Skin of body (tissue), 2 donors: Measurements from ENCODE around the gene LYPD6. TPM values are rescaled to one million over a fixed set of nuclear protein-coding genes. Genes with fewer than 3 reads are reported as not detected.
"Not testable (repeated sequence)": the region's sequence is repeated elsewhere in the genome, so short reads cannot be mapped to it uniquely, and the experiment has no call there.

ENCODE experiments used
- DNase-seq: peaks from one replicate; lab custom pipeline; 2025; lab: John Stamatoyannopoulos, UW
- total RNA-seq: library from RNA; depleted of rRNA; stranded (reverse); fragments of >200 nt; gene quantifications from one replicate; pipeline ENCODE4 v1.2.3, GENCODE V29; 2014

The LYPD6 gene
- total RNA-seq, 1 donor from 2014 or later = 5.1 TPM

DNA sequence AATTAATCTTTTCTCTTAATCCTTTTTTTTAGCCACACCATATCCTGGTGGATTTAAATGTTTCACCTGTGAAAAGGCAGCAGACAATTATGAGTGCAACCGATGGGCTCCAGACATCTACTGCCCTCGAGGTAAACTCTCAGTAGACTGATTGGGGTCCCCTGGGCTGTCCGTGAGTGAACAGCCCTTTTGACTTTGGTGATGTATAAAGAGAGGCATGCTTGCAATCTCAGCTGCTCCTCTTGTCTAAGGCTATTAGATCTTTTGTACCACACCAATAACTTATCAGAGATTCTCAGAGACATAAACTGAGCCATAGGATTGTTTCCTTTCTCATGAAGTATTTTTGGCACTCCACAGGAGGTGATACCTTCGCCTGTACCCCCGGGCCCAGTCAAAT lies 118.6 kb downstream of the LYPD6 start:
- no peak for DNase-seq

DNA sequence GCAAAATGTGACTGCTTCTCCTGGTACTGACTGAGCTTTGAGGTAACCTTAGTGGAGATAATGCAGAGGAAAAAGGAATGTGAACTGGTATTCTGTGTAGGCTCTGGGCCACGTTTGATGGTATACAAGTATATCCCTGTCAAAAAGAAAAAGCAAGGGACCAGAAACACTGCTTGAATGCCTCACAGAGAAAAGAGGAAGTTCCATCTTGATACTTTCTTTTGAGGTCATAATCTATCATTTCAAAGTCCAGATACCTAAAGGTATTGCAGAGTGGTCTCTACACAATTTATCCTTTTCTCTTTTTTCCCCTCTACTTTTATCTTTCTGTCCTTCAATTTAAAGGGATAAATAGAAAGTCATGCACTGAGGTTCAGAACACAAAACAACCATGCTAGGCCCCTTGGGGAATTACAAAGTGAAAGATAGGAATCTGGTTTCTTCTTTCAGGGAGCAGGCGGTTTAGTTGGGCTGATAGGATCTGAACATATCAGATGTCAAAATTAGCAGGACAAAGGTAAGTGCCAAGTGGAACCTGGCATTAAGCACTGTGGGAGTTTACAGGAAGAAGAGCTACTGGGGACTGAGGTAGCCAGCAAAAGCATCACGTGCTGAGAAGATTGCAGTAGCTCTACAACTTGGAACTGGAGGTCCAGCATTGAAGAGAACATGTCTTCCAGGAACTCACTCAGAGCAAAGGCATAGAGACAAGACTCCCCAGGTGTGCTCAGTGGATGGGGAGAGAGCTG lies 121.2 kb downstream of the LYPD6 start:
- no peak for DNase-seq

DNA sequence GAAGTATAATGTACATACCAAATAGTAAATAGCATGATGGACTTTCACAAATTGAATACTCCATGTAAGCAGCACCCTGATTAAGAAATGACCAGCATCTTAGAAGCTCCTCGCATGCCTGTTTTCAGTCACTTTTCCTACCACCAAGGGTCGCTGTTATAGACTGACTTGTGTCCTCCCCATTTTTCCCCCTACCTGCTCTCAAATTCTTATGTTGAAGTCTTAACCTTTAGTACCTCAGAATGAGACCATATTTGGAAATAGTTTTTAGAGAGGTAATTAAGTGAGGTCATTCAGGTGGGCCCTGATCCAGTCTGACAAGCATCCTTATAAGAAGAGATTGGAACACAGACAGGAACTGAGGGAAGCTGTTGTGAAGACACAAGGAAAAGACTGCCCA lies 125.9 kb downstream of the LYPD6 start:
- no peak for DNase-seq

DNA sequence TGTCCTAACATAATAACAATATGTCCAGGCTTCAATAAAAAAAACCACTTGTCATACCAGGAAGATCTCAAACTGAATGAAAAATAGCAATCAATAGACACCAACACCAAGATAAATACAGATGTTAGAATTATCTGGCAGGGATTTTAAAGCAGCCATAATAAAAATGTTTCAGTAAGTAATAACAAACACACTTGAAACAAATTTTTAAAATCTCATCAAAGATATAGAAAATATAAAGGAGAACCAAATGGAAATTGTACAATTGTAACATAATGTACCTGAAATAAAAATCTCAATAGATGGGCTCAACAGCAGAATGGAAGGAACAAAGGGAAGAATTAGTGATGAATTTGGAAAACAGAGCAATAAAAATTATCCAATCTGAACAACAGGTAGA lies 128.1 kb downstream of the LYPD6 start:
- no peak for DNase-seq

DNA sequence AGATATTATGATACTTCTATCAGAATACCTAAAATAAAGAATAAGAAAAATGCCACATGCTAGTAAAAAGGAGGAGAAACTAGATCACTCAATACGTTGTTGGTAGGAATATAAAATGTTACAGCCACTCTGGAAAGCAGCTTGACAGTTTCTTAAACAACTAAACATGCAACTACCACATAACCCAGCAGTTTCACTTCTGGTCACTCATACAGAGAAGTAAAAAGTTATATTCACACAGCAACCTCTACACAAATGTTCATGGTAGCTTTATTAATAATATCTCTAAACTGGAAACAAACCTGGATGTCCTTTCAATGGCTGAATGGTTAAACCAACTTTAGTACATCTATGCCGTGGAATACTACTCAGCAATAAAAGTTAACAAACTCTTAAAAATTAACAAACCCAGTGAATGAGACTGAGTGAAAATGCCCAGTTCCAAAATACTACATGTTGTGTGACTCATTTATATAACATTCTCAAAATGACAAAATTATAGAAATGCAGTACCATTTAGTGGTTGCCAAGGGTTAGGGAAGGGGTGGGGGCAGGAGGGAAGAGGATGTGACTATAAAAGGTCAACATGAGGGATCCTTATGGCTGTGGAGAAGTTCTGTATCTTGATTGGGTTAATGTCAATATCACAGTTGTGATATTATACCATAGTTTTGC lies 133.1 kb downstream of the LYPD6 start:
- no peak for DNase-seq

DNA sequence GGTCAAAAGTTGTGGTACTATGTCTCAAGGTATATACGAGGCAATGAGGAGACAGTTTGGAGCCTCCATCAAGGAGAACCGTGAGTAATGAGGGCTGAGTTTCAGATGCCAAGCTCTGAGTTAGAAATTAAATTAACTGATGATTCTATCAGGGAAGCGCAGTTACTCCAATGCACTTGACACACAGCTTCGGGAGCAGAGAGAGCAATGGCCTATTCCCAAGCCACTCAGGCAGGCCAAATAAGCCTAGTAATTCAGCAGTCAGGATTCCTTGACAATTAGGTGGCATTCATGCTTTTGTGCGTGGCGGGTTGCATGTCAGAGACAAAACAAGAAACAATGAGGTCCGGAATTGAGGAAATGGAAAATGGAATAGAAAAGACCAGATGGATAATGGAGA lies 134.0 kb downstream of the LYPD6 start:
- DNase-seq = no peak

DNA sequence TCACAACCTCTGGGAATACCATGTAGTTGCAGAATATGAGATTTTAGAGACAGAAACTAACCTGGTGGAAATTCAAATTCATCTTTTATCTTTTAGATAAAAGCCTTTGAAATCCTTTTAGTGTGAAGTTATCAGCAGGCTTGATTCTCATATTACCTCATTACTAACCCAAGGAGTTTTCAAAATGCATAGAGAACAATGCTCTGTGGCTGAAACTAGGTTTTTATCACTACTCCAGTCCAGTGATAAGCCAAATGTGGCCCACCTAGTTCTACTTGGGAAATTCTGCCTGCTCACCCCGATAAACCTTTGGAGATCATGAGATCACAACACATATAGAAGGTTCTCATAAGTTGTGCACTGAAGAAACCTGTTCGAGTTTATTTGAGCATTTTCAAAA lies 135.5 kb downstream of the LYPD6 start:
- no peak for DNase-seq

DNA sequence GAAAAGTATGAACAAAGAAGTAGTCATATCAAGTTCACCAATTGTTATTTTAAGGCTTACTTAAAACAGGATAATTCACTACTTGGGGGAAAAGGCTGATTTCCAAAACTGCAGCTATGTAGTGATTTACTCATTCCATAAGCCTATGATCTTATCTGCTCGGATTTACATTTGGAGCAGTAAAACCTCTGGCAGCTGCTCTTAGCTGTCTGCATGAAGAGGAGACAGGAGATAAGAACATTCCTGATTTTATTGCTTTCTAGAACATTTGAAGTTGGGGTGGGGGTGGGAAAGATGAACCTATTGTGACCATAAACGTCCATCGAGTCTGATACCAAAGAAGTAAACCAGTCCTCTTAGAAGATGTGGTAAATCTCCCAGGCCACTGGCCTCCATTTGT lies 136.2 kb downstream of the LYPD6 start:
- DNase-seq = peak; percentile 79

DNA sequence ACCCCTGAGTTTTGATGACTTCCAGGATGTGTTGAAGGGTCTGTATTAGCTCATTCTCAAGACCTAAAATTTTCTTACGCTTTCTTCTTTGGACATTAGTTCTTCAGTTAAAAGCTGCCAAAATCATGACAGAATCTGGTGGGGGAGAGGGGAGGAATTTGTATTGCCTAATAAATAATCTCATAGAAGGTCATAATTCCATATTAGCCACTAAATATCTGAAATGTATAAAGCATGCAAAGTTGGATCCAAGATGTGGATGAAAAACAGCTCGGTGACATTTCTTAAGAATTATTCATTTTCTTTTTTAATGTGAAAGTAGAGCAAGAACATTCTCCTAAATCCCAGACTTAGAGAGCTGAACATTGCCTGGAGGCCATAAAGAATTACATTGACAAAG lies 137.0 kb downstream of the LYPD6 start:
- DNase-seq = peak; percentile 63

DNA sequence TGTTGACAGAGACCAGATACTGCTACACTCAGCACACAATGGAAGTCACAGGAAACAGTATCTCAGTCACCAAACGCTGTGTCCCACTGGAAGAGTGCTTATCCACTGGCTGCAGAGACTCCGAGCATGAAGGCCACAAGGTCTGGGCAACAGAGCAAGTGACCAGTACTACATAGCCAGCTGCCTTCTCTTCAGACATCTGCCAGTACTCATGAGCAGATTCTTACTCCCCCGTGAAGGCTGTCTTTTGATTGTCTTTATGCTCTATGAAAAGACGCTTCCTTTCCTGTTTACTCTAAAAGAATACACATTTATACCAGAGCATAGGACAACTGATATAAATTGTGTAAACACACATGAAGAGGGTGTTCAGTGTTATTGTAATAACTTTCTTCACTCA lies 138.2 kb downstream of the LYPD6 start:
- DNase-seq = no peak

DNA sequence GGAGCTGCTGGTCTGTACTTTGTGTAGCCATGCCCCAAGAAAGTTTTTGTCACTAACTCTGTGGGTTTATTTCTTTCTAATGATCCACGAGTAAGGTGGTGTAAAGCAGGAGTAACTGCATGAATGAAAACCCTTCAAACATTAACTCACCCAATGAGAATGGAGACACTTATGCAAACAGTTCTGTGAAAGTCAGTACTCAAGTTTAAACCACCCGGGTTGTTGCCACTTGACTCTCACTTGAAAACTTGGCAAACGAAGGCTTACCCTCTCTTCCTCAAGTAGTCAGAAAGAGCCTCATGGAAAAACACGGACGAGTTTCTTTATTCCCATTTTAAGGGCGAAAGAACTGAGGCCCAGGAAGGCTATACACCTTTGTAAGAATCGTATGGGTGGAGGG lies 139.7 kb downstream of the LYPD6 start:
- DNase-seq = no peak

DNA sequence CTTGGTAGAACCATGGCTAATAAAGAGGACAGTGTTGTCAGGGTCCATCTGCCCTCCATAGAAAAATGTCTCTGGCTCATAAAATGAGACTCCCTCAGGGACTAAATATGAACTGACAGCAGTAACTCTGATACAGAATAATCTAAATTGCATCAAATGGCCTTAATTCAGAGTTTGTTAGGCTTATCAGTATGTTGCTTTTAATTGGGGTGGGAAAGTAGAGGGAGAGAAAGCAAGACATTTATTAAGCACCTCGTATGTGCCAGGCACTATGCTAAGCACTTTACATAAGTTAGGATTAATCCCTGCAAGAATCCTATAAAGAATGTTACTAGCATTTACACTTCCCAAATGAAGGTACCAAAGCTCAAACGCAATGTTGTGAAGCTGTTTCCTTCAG lies 142.0 kb downstream of the LYPD6 start:
- DNase-seq = no peak

DNA sequence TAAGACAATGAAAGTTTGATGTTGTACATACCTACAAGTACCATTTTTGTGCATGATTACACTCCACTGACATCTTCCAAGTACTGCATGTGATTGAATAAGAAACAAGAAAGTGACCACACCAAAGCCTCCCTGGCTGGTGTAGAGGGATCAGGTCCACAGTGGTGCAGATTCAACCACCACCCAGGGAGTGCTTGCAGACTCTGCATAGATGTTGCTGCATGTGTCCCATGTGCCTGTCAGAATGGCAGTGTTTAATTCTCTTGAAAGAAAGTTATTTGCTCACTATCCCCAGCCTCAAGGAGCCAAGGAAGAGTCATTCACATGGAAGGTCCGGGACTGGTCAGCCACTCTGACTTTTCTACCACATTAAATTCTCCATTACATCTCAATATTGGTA lies 142.7 kb downstream of the LYPD6 start:
- DNase-seq = no peak

DNA sequence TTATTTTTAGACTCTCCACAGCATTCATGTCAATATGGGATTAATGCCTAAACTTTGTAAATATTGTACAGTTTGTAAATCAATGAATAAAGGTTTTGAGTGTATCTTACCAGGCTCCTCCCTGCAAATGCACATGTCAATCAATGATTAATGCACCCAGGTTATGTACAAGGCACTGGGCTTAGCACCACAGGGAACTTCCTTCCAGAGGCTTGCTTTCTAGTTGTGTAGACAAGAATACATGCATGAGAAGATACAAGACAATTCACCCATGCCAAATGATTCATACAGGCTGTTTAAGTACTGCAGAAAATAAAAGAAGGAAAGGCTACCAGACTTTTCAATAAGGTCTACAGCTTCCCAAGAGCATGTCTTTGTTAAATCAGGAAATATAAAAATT lies 143.1 kb downstream of the LYPD6 start:
- no peak for DNase-seq

DNA sequence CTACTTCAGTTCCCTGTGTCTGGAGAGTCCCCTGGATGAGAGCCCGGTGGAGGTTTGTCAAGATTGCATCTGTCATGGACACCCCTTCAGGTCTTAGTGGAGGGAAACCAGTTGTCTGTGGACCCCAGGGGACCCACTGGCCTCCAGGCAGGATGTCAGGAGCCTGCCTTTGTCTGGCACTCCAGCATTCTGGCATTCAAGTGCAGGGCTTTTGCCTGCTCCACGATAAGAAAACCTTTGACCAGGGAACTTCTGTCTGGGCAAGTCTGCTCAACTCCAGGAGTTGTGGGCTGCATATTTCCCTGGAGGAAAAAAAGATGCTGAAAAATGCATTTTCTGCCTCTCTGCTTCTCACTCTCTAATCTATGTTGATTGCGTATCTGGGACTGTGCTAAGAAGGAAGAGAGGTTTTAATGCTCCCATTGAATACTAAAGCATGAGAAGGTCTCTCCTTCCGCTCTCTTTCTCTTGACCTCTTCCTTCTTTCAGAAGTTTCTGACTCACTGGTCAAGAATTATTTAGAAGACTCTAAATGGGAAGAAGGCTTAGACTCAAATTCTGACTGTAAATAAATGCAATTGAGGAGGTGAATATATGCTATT lies 152.7 kb downstream of the LYPD6 start:
- no peak for DNase-seq

DNA sequence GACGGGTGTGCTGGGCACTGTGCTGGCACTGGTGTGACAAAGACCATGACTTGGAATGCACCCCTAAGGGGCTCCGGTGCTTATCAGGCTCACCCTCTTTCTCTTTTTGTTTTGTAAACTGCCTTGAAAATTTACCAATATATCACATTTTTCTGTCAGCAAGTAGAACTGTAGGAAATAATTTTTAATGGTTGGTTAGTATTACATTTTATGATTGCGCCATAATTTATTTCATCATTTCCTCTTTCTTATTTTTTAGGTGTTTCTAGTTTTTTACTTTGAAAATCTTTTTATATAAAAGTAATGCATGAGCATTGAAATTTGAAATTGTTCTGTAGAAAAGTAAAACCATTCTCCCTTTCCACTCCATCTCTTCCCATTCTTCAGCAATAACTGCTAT lies 156.3 kb downstream of the LYPD6 start:
- DNase-seq = no peak

DNA sequence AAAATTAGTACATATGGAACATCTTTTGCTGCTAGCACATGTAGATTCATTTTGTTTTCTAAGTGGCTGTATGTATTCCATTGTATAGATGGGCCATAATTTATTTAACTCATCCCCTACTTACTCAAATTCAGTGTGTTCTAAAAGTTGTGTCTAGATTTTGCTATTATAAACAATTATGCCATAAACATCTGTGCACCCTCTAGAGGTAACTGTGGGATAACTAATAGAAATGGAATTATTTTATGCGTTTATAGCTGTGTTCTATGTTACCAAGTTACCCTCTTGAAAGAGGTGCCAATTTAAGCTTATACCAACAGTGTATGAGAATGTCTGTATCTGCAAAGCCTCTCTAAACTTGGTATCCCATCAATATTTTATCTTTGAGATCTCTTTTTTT lies 156.8 kb downstream of the LYPD6 start:
- no peak for DNase-seq

DNA sequence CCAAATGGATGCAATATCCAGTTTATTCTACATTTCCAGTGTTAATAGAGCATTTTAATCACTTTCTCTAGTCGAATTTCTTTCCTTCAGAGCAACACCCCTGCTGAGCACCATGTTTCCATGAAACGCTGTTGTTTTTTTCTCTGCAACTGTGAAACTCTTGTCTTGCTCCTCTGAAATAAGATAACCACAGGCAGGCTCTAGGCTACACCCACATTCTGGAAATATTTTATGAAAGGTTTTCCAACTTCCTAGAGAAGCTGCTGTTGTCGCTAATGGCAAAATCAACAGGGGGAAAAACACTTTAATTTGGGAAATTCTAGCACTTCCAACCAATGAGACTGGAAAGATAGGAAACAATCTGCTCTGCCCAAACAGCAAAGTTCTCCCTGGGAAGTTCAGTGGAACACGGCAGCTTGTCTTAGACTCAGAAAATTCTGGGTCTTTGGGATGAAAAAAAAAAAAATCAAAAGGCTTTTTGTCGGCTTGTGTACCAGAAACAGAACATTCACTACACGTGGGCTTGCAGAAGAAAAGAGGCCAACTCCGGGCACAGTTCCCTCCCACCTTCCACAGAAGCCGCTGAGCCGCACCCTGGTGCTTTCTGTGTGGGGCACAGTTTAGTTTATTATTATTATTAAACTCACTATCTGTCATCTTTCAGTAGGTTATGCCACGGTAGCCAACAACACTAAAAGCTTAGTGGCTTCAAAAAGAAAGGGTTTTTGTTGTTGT lies 158.5 kb downstream of the LYPD6 start:
- no peak for DNase-seq

DNA sequence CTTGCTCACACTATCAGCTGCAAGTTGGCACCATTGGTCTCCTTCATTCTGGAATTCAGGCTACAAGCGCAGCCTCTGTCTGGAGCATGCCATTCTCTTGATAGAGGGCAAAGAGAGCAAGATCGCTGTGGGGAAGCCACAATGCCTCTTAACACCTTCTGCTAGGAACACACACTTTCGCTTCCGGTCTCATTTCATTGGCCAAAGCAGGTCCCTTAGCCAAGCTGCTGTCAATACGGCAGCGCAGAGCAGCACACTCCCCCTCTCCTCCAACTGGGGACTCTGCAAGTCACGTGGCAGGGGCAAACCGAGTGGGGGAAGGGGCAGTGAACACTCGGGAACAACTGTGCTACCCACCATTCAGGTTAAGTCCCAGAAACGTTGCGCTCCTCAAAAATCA lies 159.1 kb downstream of the LYPD6 start:
- no peak for DNase-seq

DNA sequence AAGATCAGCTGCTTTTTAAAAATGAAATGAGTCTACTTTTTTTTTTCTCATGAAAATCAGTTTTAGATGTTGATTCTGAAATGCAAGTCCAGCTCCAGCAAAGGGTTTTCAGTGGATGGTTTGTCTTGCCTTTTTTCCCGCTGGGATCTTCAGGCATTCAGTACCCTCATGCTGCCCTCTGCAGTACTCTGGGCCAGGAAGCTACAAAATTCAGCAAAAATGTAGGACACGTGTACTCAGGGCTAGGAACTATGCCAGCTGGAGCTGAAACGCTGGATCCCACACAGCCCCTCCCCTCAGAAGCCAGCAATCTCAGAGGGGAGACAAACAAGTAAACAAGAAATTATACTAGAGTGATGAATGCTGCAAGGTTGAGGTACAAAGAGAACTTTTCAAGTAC lies 159.9 kb downstream of the LYPD6 start:
- DNase-seq = peak; percentile 45

DNA sequence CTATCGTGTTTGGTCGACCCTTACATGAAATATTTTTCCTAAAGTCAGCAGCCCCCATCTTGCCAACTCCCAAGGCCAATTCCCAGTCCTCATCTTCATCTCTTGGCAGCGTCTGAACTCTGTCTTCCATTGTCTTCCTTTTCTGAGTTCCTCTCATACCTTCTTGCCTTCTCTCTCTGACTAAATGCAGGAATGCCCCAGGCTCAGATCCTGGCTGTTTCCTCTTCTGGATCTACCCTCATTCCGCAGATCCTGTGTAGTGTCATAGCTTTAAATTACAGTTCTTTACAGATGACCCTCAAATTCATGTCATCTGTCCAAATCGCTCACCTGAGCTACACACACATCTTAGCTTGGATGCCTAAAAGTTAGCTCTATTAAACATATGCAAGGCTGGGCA lies 162.5 kb downstream of the LYPD6 start:
- no peak for DNase-seq

DNA sequence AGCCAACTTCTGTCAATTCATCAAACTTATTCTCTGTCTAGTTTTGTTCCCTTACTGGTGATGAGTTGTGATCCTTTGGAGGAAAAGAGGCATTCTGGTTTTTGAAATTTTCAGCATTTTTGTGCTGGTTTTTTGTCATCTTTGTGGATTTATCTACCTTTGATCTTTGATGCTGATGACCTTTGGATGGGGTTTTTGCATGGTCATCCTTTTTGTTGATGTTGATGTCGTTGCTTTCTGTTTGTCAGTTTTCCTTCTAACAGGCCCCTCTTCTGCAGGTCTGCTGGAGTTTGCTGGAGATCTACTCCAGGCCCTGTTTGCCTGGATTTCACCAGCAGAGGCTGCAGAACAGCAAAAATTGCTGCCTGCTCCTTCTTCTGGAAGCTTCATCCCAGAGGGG lies 168.8 kb downstream of the LYPD6 start:
- not testable (repeated sequence) for DNase-seq
